ENCODE results near the gene ADM5. TPM values are rescaled to one million over a fixed set of nuclear protein-coding genes. Genes with fewer than 3 reads are reported as not detected.
A peak's percentile ranks its signal among the peaks of the same experiment; 100 is the strongest.

Gene ADM5
- total and polyA plus RNA-seq, 5 donors from 2014 or later: 0.10 to 1.7 (median 0.34) TPM; not detected in 2

DNA sequence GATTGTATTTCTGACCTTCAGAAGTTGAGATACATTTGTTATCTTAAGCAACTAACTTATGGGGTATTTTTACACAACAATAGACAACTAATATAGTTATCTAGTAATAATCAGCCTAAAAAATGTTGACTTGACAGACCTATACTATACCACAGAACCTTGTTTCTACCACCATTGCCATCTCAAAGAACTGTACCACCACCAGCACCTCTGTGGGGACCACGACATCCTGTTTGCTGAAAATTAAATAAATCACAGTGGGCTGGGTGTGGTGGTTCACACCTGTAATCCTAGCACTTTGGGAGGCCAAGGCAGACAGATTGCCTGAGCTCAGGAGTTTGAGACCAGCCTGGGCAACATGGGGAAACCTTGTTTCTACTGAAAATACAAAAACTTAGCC, 49.7 kb downstream of the ADM5 start:
- peaks cover 0 to 12% (median 7%) of the 10 kb centered on the region in 4 donors for H3K4me1 Mint-ChIP-seq

DNA sequence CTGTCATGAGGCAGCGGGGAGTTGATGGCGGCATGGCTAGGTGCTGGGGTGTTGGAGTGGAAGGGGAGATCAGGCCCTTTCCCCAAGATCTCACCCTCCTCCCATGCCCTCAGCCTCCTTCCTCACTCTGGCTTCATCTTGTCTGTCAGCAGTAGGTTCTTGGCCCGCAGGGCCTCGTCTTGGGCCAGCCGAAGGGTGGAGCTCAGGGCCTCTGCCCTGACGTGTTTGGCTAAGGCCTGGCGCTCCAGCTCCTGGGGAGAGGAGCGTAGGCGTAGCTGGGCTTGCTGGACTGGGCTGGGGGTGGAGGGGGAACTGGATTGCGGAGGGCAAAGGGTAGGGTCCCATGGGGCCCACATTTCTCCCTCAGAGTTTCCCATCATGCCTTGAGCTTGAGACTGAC, 50.5 kb downstream of the ADM5 start:
- H3K36me3 Mint-ChIP-seq: no peaks in the 10 kb centered on the region
- H3K9me3 ChIP-seq (ENCODE audit: control insufficient read depth in 2 of 2, low read length in 2 of 2): no peaks in the 10 kb centered on the region
- H3K4me1 ChIP-seq (ENCODE audit: control insufficient read depth, insufficient read depth, low read length, poor library complexity, severe bottlenecking): no peaks in the 10 kb centered on the region
- ATAC-seq (ENCODE audit: low read depth in 2 of 2): no peak
- H3K27me3 Mint-ChIP-seq: no peaks in the 10 kb centered on the region
- peaks cover 0 to 12% (median 7%) of the 10 kb centered on the region in 4 donors for H3K4me1 Mint-ChIP-seq
- no peaks in the 10 kb centered on the region for H3K27me3 ChIP-seq (ENCODE audit: control insufficient read depth, insufficient read depth, low read length)
- peaks cover 0 to 2% (median 0%) of the 10 kb centered on the region in 7 donors for H3K9me3 Mint-ChIP-seq
- H3K4me3 Mint-ChIP-seq: no peak overlapping the region
- H3K27ac Mint-ChIP-seq: no peak overlapping the region
- no peak overlapping the region for H3K27ac ChIP-seq (ENCODE audit: insufficient read depth, low read length, poor library complexity, severe bottlenecking)
- no peak overlapping the region for H3K4me3 ChIP-seq (ENCODE audit: low read depth, low read length)
- no peak for DNase-seq
- no peaks in the 10 kb centered on the region for H3K36me3 ChIP-seq (ENCODE audit: control insufficient read depth, insufficient read depth, low read length)

More for the DNA sequence above, 49.7 kb downstream of the ADM5 start:
- H3K9me3 ChIP-seq (ENCODE audit: control insufficient read depth in 2 of 2, low read length in 2 of 2): no peaks in the 10 kb centered on the region
- H3K36me3 ChIP-seq (ENCODE audit: control insufficient read depth, insufficient read depth, low read length): no peaks in the 10 kb centered on the region
- Mint-ChIP-seq H3K4me3 (peak overlapping the region in 1 of 4 donors; percentile 24), H3K27me3 (no peaks in the 10 kb centered on the region), H3K36me3 (no peaks in the 10 kb centered on the region), H3K27ac (peak overlapping the region in 1 of 3 donors; percentile 32), H3K9me3 (peaks cover 0 to 2% (median 0%) of the 10 kb centered on the region in 7 donors)
- no peak overlapping the region for H3K4me3 ChIP-seq (ENCODE audit: low read depth, low read length)
- no peaks in the 10 kb centered on the region for H3K4me1 ChIP-seq (ENCODE audit: control insufficient read depth, insufficient read depth, low read length, poor library complexity, severe bottlenecking)
- DNase-seq: peak in 1 of 3 donors; percentile 58
- H3K27me3 ChIP-seq (ENCODE audit: control insufficient read depth, insufficient read depth, low read length): no peaks in the 10 kb centered on the region
- ATAC-seq (ENCODE audit: low read depth in 2 of 2): peak in 1 of 2 donors; percentile 28
- no peak overlapping the region for H3K27ac ChIP-seq (ENCODE audit: insufficient read depth, low read length, poor library complexity, severe bottlenecking)

Other genes with a start within 250 kb of the ADM5 start
- gene SLC17A7, start 248.1 kb upstream of the ADM5 start, total RNA-seq: not detected
- gene SLC17A7, start 248.1 kb upstream of the ADM5 start, polyA plus RNA-seq: not detected
- gene PIH1D1, start 237.8 kb upstream of the ADM5 start, total RNA-seq: 150 TPM
- gene PIH1D1, start 237.8 kb upstream of the ADM5 start, polyA plus RNA-seq: 100 to 1,000 TPM; 109 to 144 (median 118) TPM
- 41.0 TPM for gene ALDH16A1, start 236.4 kb upstream of the ADM5 start, total RNA-seq
- 10 to 100 TPM; 32.7 to 47.1 (median 42.3) TPM for gene ALDH16A1, start 236.4 kb upstream of the ADM5 start, polyA plus RNA-seq
- 250 TPM for gene FLT3LG, start 215.4 kb upstream of the ADM5 start, total RNA-seq
- gene FLT3LG, start 215.4 kb upstream of the ADM5 start, polyA plus RNA-seq: 100 to 1,000 TPM; 103 to 154 (median 112) TPM
- gene RPL13A, start 202.0 kb upstream of the ADM5 start, total RNA-seq: 3,622 TPM
- 1,000 to 10,000 TPM; 1,768 to 2,996 (median 2,546) TPM for gene RPL13A, start 202.0 kb upstream of the ADM5 start, polyA plus RNA-seq
- gene RPS11, start 193.2 kb upstream of the ADM5 start, total RNA-seq: 2,000 TPM
- gene RPS11, start 193.2 kb upstream of the ADM5 start, polyA plus RNA-seq: 1,000 to 10,000 TPM; 1,810 to 2,513 (median 2,330) TPM
- 23.3 TPM for gene FCGRT, start 176.9 kb upstream of the ADM5 start, total RNA-seq
- 10 to 100 TPM; 43.0 to 63.0 (median 49.8) TPM for gene FCGRT, start 176.9 kb upstream of the ADM5 start, polyA plus RNA-seq
- 3.6 TPM for gene RCN3, start 161.6 kb upstream of the ADM5 start, total RNA-seq
- gene RCN3, start 161.6 kb upstream of the ADM5 start, polyA plus RNA-seq: 1 to 10 TPM; 1.5 to 5.5 (median 2.5) TPM
- 124 TPM for gene NOSIP, start 109.0 kb upstream of the ADM5 start, total RNA-seq
- gene NOSIP, start 109.0 kb upstream of the ADM5 start, polyA plus RNA-seq: 100 to 1,000 TPM; 262 to 385 (median 285) TPM
- 0.84 TPM for gene PRRG2, start 108.3 kb upstream of the ADM5 start, total RNA-seq
- not detected for gene PRRG2, start 108.3 kb upstream of the ADM5 start, polyA plus RNA-seq
- 50.2 TPM for gene PRR12, start 98.4 kb upstream of the ADM5 start, total RNA-seq
- under 1 TPM; 0.05 to 0.18 (median 0.16) TPM for gene PRR12, start 98.4 kb upstream of the ADM5 start, polyA plus RNA-seq
- gene RRAS, start 49.5 kb upstream of the ADM5 start, total RNA-seq: 4.6 TPM
- 10 to 100 TPM; 17.7 to 22.1 (median 19.8) TPM for gene RRAS, start 49.5 kb upstream of the ADM5 start, polyA plus RNA-seq
- 47.4 TPM for gene SCAF1, start 47.4 kb upstream of the ADM5 start, total RNA-seq
- under 1 TPM in 3 of 4 donors, not detected in 1; 0.53 to 0.88 (median 0.75) TPM for gene SCAF1, start 47.4 kb upstream of the ADM5 start, polyA plus RNA-seq
- gene IRF3, start 23.7 kb upstream of the ADM5 start, total RNA-seq: 235 TPM
- gene IRF3, start 23.7 kb upstream of the ADM5 start, polyA plus RNA-seq: 100 to 1,000 TPM in 1 of 4 donors, 10 to 100 TPM in 3; 76.4 to 104 (median 95.9) TPM
- gene BCL2L12, start 23.7 kb upstream of the ADM5 start, total RNA-seq: 13.6 TPM
- 10 to 100 TPM; 13.6 to 15.3 (median 15.1) TPM for gene BCL2L12, start 23.7 kb upstream of the ADM5 start, polyA plus RNA-seq
- gene PRMT1, start 12.3 kb upstream of the ADM5 start, total RNA-seq: 59.2 TPM
- 100 to 1,000 TPM; 101 to 118 (median 105) TPM for gene PRMT1, start 12.3 kb upstream of the ADM5 start, polyA plus RNA-seq
- 0.47 TPM for gene CPT1C, start 1.5 kb downstream of the ADM5 start, total RNA-seq
- under 1 TPM in 3 of 4 donors, not detected in 1; 0.41 to 0.84 (median 0.73) TPM for gene CPT1C, start 1.5 kb downstream of the ADM5 start, polyA plus RNA-seq
- not detected for gene TSKS, start 73.7 kb downstream of the ADM5 start, total RNA-seq
- gene TSKS, start 73.7 kb downstream of the ADM5 start, polyA plus RNA-seq: under 1 TPM; 0.41 to 0.77 (median 0.45) TPM
- 49.5 TPM for gene AP2A1, start 77.4 kb downstream of the ADM5 start, total RNA-seq
- 1 to 10 TPM; 5.2 to 7.4 (median 5.6) TPM for gene AP2A1, start 77.4 kb downstream of the ADM5 start, polyA plus RNA-seq
- 15.8 TPM for gene FUZ, start 123.7 kb downstream of the ADM5 start, total RNA-seq
- 1 to 10 TPM; 4.0 to 8.4 (median 4.9) TPM for gene FUZ, start 123.7 kb downstream of the ADM5 start, polyA plus RNA-seq
- gene MED25, start 128.7 kb downstream of the ADM5 start, total RNA-seq: 67.9 TPM
- gene MED25, start 128.7 kb downstream of the ADM5 start, polyA plus RNA-seq: 10 to 100 TPM; 12.7 to 23.6 (median 19.9) TPM
- 116 TPM for gene PTOV1, start 161.6 kb downstream of the ADM5 start, total RNA-seq
- 10 to 100 TPM; 26.8 to 45.6 (median 34.2) TPM for gene PTOV1, start 161.6 kb downstream of the ADM5 start, polyA plus RNA-seq
- 149 TPM for gene PNKP, start 178.0 kb downstream of the ADM5 start, total RNA-seq
- gene PNKP, start 178.0 kb downstream of the ADM5 start, polyA plus RNA-seq: 10 to 100 TPM; 26.2 to 33.5 (median 28.2) TPM
- gene AKT1S1, start 187.8 kb downstream of the ADM5 start, total RNA-seq: 12.9 TPM
- gene AKT1S1, start 187.8 kb downstream of the ADM5 start, polyA plus RNA-seq: 1 to 10 TPM; 3.0 to 4.2 (median 3.8) TPM
- 48.1 TPM for gene TBC1D17, start 188.1 kb downstream of the ADM5 start, total RNA-seq
- gene TBC1D17, start 188.1 kb downstream of the ADM5 start, polyA plus RNA-seq: 1 to 10 TPM; 8.8 to 9.7 (median 9.1) TPM
- gene IL4I1, start 207.3 kb downstream of the ADM5 start, total RNA-seq: 3.7 TPM
- under 1 TPM; 0.20 to 0.85 (median 0.30) TPM for gene IL4I1, start 207.3 kb downstream of the ADM5 start, polyA plus RNA-seq
- 19.7 TPM for gene ATF5, start 239.6 kb downstream of the ADM5 start, total RNA-seq
- gene ATF5, start 239.6 kb downstream of the ADM5 start, polyA plus RNA-seq: 1 to 10 TPM in 2 of 4 donors, under 1 TPM in 2; 0.60 to 1.5 (median 1.1) TPM
- 43.1 TPM for gene NUP62, start 239.9 kb downstream of the ADM5 start, total RNA-seq
- 10 to 100 TPM; 40.2 to 47.2 (median 41.3) TPM for gene NUP62, start 239.9 kb downstream of the ADM5 start, polyA plus RNA-seq